Mesodermal cell (in vitro differentiated cells): ENCODE measurements around the gene C16orf90.
A peak's percentile ranks its signal among the peaks of the same experiment; 100 is the strongest.

ENCODE experiments used
- H3K27ac ChIP-seq: 2 replicates; pipeline ENCODE4 v1.7.0; 2013; ENCODE audit warnings: mild to moderate bottlenecking, low read depth, low read length, moderate library complexity; ENCODE audit not compliant: severe bottlenecking
- H3K36me3 ChIP-seq: 2 replicates; pipeline ENCODE4 v1.7.1; 2013; ENCODE audit warnings: mild to moderate bottlenecking, low read length, moderate library complexity; ENCODE audit not compliant: control insufficient read depth, insufficient read depth
- H3K4me1 ChIP-seq: one replicate; pipeline ENCODE4 v1.7.1; 2013; ENCODE audit warnings: mild to moderate bottlenecking, low read length; ENCODE audit not compliant: insufficient read depth, control insufficient read depth, poor library complexity, severe bottlenecking
- H3K4me3 ChIP-seq: 2 replicates; pipeline ENCODE4 v1.7.0; 2013; ENCODE audit warnings: low read length, control low read depth, mild to moderate bottlenecking; ENCODE audit not compliant: insufficient read depth, poor library complexity, severe bottlenecking; ENCODE audit errors: extremely low read depth
- H3K9me3 ChIP-seq: 2 replicates; pipeline ENCODE4 v1.7.1; 2013; ENCODE audit warnings: mild to moderate bottlenecking, low read length, moderate library complexity; ENCODE audit not compliant: control insufficient read depth
- WGBS, 2 experiments: methylation state at CpG; one replicate each; pipeline ENCODE4 v1.1.5; 2013; ENCODE audit warnings: missing lambda C conversion rate in 2 of 2; ENCODE audit not compliant: insufficient coverage in 2 of 2; 5-methylcytosine and 5-hydroxymethylcytosine counted together

C16orf90 gene

GRCh38 chr16:3444032-3444388, 51.3 kb downstream of the C16orf90 start:
- H3K36me3 ChIP-seq: peaks cover 27% of the 10 kb centered on the region
- H3K4me1 ChIP-seq: peaks cover 3% of the 10 kb centered on the region
- peak overlapping the region; percentile 85 for H3K27ac ChIP-seq
- WGBS, 2 experiments: 37 to 51% methylated on average over 3 to 10 of the region's 10 CpGs
- H3K4me3 ChIP-seq: peak overlapping the region; percentile 64
- peaks cover 9% of the 10 kb centered on the region for H3K9me3 ChIP-seq
